ENCODE results near the gene PALD1. TPM values are rescaled to one million over a fixed set of nuclear protein-coding genes. Genes with fewer than 3 reads are reported as not detected.

PALD1 gene
- total RNA-seq, 2 donors from 2014 or later = 4.9 to 11.7 TPM

- no peaks in the 10 kb centered on the region for H3K36me3 ChIP-seq (replicated peaks in 1 of 2; ENCODE audit: insufficient read depth in 1 of 2, low read depth in 2 of 2)
- H3K4me1 ChIP-seq = no peaks in the 10 kb centered on the region
- WGBS, 2 donors = 84% methylated on average over 5 of the region's 5 CpGs
- no peak for ATAC-seq
- no peak for DNase-seq
- H3K9me3 ChIP-seq = no peaks in the 10 kb centered on the region
- TF ChIP-seq POLR2A (IDR thresholded peaks at IDR 0.05) (no peak), CTCF (IDR thresholded peaks at IDR 0.05) (no peak)
- no peaks in the 10 kb centered on the region for H3K27me3 ChIP-seq
- intact Hi-C loops (cut with DNase I) = no loop called here
- no peak overlapping the region for H3K27ac ChIP-seq
- no peak overlapping the region for H3K4me3 ChIP-seq
These were observed 54.6 kb downstream of the PALD1 start for GRCh38 chr10:70533189-70533558.

GRCh38 chr10:70534281-70534680 lies 55.7 kb downstream of the PALD1 start:
- Histone ChIP-seq H3K4me3 (no peak overlapping the region), H3K27me3 (no peaks in the 10 kb centered on the region), H3K36me3 (replicated peaks in 1 of 2; ENCODE audit: insufficient read depth in 1 of 2, low read depth in 2 of 2) (no peaks in the 10 kb centered on the region), H3K9me3 (no peaks in the 10 kb centered on the region), H3K27ac (no peak overlapping the region), H3K4me1 (no peaks in the 10 kb centered on the region)
- ATAC-seq = no peak
- TF ChIP-seq CTCF (IDR thresholded peaks at IDR 0.05) (no peak), POLR2A (IDR thresholded peaks at IDR 0.05) (no peak)
- DNase-seq = no peak
- intact Hi-C loops (cut with DNase I) = no loop called here
- WGBS, 2 donors = 69 to 72% methylated on average over 10 of the region's 10 CpGs

GRCh38 chr10:70535001-70535400 lies 56.4 kb downstream of the PALD1 start:
- 97 to 100% methylated on average over 2 of the region's 2 CpGs for WGBS, 2 donors
- H3K36me3 ChIP-seq (replicated peaks in 1 of 2; ENCODE audit: insufficient read depth in 1 of 2, low read depth in 2 of 2) = no peaks in the 10 kb centered on the region
- intact Hi-C loops (cut with DNase I) = loop anchor here (5.0 kb wide), 1 partner anchor 78 kb away; no protein-coding TSS in a partner anchor

GRCh38 chr10:70535451-70535850 lies 56.9 kb downstream of the PALD1 start:
- no peak overlapping the region for H3K4me3 ChIP-seq
- no peak overlapping the region for H3K27ac ChIP-seq
- intact Hi-C loops (cut with DNase I) = loop anchor here (5.0 kb wide), 1 partner anchor 78 kb away; no protein-coding TSS in a partner anchor
- DNase-seq (no peak), ATAC-seq (no peak)
- H3K4me1 ChIP-seq = no peaks in the 10 kb centered on the region
- no peaks in the 10 kb centered on the region for H3K27me3 ChIP-seq
- 71 to 78% methylated on average over 5 of the region's 5 CpGs for WGBS, 2 donors
- no peaks in the 10 kb centered on the region for H3K9me3 ChIP-seq
- no peak for TF ChIP-seq POLR2A (IDR thresholded peaks at IDR 0.05)
- H3K36me3 ChIP-seq (replicated peaks in 1 of 2; ENCODE audit: insufficient read depth in 1 of 2, low read depth in 2 of 2) = no peaks in the 10 kb centered on the region

More at GRCh38 chr10:70535001-70535400, 56.4 kb downstream of the PALD1 start:
- H3K4me3 ChIP-seq = no peak overlapping the region
- H3K9me3 ChIP-seq = no peaks in the 10 kb centered on the region
- no peaks in the 10 kb centered on the region for H3K4me1 ChIP-seq
- TF ChIP-seq POLR2A (IDR thresholded peaks at IDR 0.05) (no peak), CTCF (IDR thresholded peaks at IDR 0.05) (no peak)
- no peak overlapping the region for H3K27ac ChIP-seq
- no peak for DNase-seq
- ATAC-seq = no peak
- H3K27me3 ChIP-seq = no peaks in the 10 kb centered on the region

GRCh38 chr10:70536196-70536861 lies 57.8 kb downstream of the PALD1 start:
- H3K27me3 ChIP-seq = no peaks in the 10 kb centered on the region
- 61 to 64% methylated on average over 4 to 8 of the region's 8 CpGs for WGBS, 2 donors
- no peaks in the 10 kb centered on the region for H3K9me3 ChIP-seq
- no peaks in the 10 kb centered on the region for H3K36me3 ChIP-seq (replicated peaks in 1 of 2; ENCODE audit: insufficient read depth in 1 of 2, low read depth in 2 of 2)
- ATAC-seq (no peak), DNase-seq (no peak)
- H3K27ac ChIP-seq = no peak overlapping the region
- TF ChIP-seq POLR2A (IDR thresholded peaks at IDR 0.05) = no peak
- TF ChIP-seq CTCF (IDR thresholded peaks at IDR 0.05) = no peak
- no peak overlapping the region for H3K4me3 ChIP-seq
- H3K4me1 ChIP-seq = no peaks in the 10 kb centered on the region
- intact Hi-C loops (cut with DNase I) = loop anchor here (5.0 kb wide), 1 partner anchor 79 kb away; no protein-coding TSS in a partner anchor

Data from body of pancreas (tissue), 4 donors.